Hematopoietic multipotent progenitor cell treated with erythropoietin and hydrocortisone succinate and interleukin-3 and kit ligand, for 17 days (in vitro differentiated cells): Measurements from ENCODE around the gene FAM20C.

ENCODE experiments used
- DNase-seq: peaks from one replicate; pipeline ENCODE4 v3.0.0-alpha.2; 2015; ENCODE audit warnings: low spot score

Gene FAM20C

DNA sequence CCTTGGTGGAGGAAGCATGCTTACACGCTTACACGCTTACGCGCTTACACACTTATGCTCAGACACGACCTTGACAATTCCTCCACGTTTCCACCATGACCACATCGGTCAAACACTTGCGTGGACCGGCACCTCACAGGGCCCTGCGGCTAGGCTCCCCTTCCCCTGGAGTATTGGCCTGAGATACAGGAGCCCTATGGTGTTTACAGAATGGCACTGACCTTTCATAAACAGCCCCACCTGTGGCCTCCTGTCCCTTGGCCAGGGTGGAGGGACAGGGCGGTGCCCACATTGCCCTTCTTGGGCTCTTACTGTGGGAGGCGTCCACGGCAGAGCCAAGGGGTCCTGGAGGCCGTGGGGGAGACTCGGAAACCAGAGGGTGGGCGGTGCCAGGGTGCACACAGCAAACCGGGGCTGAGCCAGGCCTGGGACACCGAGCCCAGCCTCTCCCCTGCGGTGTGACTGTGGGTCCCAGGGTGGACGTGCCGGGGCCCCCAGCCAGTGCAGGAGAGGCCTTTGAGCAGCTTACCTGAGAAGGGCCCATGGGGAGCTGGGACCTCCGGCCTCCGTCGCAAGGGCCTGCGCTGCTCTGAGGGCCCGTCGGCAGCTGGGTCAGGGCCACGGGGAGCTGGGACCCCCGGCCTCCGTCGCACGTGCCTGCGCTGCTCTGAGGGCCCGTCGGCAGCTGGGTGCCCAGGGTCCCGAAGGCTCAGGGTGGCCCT lies 53.4 kb downstream of the FAM20C start:
- DNase-seq, result no peak

DNA sequence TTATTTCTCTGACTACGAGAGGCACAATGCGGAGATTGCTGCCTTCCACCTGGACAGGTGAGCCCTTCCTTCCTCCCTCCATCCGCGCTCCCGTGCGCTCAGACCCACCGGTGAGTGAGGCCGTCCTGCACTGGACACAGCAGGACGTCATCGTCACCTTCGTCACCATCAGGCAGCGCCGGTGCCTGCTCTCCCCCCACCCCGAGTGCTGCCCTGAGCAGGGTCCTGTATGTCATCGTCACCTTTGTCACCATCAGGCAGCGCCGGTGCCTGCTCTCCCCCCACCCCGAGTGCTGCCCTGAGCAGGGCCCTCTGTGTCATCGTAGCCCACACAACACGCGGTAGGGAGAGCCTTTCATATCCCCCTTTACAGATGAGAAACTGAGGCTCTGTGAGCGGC lies 54.1 kb downstream of the FAM20C start:
- DNase-seq, result no peak

DNA sequence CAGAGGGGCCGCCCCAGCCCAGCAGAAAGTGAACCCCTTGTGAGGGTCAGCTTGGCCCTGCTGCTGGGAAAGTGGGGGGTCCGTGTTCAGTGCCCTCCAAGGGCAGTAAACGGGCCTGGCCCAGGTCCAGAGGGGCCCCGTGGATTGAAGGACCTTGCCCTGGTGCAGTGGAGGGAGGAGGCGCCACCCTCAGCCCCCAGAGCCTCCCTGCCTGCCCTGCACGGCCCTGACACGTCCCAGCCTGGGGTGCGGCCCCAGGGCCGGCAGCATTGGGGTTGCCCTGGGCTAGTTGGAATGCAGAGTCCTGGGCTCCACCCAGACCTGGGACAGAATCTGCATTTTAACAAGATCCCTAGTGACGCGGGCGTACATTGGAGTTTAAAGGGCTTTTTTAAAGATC lies 54.8 kb downstream of the FAM20C start:
- DNase-seq, result no peak

DNA sequence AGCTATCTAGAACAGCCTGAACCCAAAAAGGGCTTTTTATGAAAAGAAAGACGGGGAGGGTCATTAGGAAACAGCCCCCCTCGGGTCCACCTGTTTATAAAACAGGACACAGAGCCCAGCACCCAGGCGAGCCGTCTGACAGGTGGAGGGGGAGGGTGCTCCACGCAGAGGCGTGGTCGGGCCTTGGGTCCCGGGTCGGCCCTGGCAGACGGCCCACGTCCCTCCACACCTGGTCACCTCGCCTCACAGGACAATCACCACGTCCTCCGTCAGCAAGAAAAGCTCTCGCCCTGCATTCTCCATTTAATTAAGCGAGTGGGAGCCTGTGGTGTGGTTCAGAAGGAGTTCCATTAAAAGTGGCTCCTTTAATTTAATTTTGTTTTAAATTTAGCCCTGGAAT lies 55.3 kb downstream of the FAM20C start:
- no peak for DNase-seq

- no peak for DNase-seq
Observed at GRCh38 chr7:248732-249435, 56.5 kb downstream of the FAM20C start.

- DNase-seq, result no peak
Observed at GRCh38 chr7:249989-250388, 57.6 kb downstream of the FAM20C start.

DNA sequence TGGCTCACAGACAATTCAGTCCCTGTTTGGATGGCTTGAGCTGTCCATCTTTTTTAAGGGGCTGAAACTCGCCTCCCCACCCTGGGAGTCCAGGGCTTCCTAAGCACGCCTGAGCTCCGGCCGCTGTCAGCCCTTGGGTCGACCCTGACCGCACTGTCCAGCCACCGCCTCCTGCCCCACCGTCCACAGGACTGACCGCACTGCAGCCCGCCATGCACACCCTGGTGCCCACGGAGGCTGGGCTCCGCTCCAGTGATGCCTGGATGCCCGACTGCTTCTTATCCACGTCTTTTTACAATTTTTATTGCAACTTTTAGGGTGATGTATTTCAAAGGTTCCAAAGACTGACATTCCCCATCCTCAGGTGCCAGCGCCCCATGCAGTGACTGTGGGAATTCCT lies 58.2 kb downstream of the FAM20C start:
- no peak for DNase-seq

GRCh38 chr7:251005-251404 lies 58.6 kb downstream of the FAM20C start:
- no peak for DNase-seq

DNA sequence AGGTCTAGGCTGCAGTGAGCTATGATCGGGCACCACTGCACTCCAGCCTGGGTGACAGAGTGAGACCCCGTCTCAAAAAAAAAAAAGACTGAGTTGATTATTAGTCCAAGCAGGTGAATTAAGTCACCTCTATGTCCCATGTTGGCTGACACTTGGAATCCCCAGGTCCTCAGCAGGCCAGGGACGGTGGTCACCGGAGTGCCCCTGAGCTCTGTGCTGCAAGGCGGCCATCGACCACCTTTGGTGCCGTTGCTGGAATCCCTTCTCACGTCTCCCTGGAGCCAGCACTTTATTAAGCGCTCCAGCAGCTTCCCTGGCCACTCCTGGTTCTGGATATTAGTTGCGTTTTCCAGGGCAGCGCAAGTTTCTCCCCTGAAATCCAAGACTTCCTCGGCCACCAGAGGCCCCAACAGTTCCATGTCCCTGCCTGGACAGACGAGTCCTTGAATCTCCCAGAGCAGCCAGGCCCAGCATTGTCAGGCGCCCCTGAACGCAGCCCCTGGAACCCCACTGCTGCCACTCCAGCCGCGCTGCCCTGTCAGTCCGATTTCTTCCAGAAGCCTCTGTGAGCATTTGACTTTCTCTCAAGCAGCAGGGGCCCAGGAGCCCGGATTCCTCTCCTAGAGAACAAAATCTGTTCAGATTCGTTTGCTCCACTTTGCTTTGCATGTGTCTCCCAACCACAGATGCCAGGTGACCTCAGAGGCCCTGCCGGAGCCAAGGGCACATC lies 59.2 kb downstream of the FAM20C start:
- DNase-seq, result no peak

DNA sequence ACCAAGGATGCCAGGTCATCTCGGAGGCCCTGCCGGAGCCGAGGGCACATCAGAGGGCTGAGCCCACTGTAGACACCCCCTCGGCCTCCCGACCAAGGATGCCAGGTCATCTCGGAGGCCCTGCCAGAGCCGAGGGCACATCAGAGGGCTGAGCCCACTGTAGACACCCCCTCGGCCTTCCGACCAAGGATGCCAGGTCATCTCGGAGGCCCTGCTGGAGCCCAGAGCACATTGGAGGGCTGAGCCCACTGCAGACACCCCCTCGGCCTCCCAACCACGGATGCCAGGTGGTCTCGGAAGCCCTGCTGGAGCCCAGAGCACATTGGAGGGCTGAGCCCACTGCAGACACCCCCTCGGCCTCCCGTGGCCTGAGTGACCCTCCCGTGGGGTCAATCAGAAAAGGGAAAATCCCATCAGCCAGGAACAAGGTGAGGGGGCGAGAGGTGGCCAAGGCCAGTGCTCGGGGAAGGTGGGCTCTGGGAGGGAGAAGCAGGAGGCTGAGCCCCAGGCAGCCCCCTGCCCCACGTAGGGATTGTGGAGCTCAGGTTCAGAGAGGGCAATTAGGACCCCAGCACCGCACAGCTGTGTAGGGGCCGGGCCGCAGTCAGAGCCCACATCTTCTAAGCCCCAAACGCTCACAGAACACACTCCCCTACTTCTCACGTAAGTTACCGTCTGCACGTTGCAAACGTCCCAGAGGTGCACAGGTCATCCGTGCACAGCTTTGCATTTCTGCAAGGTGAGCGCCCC lies 60.0 kb downstream of the FAM20C start:
- no peak for DNase-seq

DNA sequence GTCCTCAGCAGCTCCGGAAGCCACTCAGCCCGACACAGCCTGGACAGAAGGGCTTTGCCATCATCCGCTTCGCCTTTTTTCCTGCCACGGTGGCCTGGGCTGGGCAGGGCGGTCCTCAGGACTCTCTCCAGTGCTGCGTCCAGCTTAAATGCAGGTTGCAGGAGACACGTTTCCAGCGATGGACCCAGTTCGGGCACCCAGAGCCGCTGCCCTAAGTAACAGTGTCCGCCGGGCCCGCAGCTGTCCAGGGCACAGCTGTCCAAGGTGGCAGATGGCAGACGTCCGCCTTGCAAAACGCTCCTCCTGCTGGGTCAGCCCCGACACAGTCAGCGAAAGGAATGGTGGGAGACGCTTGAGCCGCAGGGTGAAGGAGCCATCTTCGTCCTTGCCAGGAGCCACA lies 60.6 kb downstream of the FAM20C start:
- no peak for DNase-seq

- no peak for DNase-seq
Observed at GRCh38 chr7:253581-254336, 61.4 kb downstream of the FAM20C start.

DNA sequence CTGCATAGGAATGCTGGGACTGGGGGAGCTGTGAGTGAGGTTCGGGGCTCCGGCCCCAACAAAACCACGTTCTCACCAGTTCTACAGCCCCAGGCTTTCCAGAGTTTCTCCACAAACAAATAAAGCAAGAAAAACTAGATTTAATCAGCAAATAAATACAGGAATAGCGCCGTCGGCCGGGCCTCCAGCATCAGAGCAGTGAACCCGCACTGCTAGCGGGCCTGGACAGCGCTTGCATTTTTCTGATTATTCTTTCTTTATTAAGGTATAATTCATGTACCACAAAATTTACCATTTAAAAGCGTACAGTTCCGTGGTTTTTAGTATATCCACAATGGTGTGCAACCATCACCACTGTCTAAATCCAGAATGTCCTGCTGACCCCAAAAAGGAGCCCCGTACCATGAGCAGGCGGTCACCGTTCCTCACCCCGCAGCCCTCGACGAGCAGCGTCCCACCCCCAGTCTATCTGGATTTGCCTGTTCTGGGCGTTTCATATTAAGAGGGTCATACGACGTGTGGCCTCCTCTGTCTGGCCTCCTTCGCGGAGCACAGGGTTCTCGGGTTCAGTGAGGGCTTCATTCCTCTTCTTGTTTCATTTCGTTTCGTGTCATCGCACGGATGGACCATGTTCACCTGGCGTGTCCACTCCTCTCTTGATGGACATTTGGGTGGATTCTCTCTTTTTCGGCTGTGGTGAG lies 62.1 kb downstream of the FAM20C start:
- DNase-seq, result no peak

DNA sequence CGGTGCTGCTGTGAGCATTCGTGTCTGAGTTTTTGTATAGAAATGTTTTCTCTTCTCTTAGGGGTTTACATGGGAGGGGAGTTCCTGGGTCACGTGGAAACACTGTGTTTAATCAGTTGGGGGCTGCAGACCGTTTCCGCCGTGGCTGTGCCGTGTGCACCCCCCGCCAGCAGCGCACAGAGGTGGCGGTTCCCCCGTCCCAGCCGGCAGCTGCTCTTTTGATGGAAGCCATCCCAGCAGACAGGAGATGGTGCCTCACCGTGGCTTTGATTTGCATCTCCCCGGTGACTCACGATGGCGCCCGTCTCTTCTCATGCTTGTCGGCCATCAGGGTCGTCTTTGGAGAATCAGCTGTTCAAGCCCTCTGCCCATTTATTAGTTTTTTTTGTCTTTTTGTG lies 62.7 kb downstream of the FAM20C start:
- DNase-seq, result no peak

DNA sequence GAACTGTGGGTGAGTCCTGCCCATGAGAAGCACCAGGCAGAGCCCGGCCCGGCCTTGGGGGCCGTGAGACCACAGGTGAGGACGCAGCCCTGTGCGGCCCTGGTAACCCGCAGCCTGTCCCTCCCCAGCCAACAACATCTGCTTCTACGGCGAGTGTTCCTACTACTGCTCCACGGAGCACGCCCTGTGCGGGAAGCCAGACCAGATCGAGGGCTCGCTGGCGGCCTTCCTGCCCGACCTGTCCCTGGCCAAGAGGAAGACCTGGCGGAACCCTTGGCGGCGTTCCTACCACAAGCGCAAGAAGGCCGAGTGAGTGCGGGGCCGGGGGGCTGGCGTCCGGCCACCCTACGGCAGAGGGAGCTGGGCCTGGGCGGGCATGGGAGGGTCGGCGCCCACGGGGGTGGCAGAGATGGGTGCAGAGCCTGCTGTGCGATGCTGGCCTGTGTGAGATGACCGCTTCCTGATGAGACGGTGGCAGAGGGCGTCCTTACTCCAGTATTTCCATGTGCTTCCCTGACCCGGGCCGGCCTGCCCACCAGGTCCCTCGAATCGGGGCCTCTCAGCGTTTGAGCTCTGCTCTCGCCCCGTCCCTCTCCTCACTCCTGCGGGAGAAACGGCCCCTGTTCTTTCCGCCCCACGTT lies 63.5 kb downstream of the FAM20C start:
- no peak for DNase-seq

DNA sequence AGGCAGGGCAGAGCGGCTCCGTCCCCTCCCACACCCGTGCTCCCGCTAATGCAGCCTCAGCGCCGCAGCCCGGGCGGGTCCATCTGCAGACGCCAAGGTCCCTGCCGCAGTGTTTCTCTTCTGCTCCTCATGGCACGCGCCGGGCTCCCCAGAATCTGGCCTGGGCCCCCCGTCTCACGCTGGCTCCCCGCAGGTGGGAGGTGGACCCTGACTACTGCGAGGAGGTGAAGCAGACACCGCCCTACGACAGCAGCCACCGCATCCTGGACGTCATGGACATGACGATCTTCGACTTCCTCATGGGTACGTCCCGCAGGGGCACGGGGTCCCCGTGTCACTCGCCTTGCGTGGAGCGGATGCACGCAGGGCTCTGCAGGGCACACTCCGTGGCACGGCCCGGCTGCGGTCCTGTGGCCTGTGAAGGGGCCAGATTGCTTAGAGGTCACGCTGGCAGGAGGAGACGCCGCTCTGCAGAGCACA lies 64.1 kb downstream of the FAM20C start:
- no peak for DNase-seq

DNA sequence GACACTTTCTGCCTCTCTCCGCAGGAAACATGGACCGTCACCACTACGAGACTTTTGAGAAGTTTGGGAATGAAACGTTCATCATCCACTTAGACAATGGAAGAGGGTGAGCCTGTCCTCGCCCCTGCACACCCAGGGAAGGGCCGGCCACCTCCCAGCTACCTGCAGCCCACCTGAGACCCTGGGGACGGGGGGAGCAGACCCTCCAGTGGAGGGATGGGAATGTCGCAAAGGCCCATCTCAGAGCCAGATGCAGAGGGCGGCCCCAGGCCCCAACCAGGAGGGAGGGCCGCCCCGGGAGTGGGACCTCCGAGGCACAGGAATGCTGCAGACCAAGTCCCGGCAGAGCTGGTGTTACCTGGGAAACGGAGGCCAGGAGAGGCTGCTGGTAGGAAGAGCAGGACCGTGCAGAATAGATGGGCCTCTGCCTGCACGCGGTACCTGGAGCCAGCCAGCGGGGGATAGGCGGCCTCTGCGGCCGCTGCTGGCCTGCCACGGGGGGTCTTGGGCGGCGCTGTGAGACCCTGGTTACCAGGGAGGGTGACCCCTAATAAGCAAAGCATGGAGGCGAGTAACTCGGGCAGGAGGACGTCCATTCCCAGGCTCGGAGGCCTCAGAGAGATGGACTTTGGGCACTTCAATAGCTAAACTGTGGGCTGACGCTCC lies 64.7 kb downstream of the FAM20C start:
- no peak for DNase-seq

DNA sequence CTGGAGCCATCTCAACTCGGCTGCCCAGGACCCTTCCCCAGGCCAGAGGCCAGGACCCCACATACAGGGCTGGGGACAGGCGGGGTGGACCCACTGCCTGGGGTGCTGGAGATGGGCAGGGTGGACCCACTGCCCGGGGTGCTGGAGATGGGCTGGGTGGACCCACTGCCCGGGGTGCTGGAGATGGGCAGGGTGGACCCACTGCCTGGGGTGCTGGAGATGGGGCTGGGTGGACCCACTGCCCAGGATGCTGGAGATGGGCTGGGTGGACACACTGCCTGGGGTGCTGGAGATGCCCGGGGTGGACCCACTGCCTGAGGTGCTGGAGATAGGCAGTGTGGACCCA lies 65.2 kb downstream of the FAM20C start:
- DNase-seq, result no peak

DNA sequence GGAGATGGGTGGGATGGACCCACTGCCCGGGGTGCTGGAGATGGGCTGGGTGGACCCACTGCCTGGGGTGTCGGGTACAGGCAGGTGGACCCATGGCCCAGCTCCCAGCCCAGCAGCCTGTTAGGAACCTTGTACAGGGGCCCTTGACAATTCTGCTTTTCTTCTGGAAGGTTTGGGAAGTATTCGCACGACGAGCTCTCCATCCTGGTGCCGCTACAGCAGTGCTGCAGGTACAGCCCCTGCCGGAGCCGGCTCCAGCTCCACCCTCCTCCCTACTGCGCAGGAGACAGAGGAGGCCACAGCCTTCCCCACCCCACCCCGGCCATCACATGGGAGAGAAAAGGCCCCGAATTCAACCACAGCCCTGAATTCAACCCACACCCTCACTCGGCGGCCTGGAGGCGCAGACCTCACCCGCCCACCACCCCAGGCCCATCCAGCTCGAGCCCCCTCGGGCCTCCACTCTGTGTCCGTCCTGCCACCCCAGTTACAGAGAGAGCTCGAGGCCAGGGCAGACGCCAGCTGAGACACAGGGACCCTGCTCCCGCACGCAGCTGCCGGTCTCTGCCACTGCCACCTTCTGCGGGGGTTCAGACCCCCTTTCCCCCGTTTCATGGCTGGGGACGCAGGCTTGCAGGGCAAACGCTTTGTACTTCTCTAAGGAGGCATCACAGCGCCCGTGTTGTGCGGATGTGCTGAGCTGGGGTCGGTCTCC lies 66.3 kb downstream of the FAM20C start:
- no peak for DNase-seq

GRCh38 chr7:259191-259505 lies 66.8 kb downstream of the FAM20C start:
- no peak for DNase-seq
